ENCODE results near the gene TUBG2.
"Not testable (repeated sequence)": the region's sequence is repeated elsewhere in the genome, so short reads cannot be mapped to it uniquely, and the experiment has no call there.

Gene TUBG2

GRCh38 chr17:42657824-42658588 lies 1.1 kb upstream of the TUBG2 start:
- DNase-seq: no peak

DNA sequence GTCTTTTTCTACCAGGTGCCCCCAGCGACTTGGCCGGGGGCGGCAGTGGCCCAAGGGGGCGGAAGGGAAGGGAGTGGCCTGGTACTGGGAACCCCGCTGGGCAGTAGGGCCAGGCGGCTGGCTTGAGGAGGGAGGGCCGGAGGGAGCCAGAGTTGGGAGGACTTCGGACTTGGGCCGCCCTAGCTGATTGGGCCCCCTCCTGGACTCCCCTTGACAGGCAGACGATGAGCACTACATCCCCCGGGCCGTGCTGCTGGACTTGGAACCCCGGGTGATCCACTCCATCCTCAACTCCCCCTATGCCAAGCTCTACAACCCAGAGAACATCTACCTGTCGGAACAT lies 819 bp downstream of the TUBG2 start:
- not testable (repeated sequence) for DNase-seq

DNA sequence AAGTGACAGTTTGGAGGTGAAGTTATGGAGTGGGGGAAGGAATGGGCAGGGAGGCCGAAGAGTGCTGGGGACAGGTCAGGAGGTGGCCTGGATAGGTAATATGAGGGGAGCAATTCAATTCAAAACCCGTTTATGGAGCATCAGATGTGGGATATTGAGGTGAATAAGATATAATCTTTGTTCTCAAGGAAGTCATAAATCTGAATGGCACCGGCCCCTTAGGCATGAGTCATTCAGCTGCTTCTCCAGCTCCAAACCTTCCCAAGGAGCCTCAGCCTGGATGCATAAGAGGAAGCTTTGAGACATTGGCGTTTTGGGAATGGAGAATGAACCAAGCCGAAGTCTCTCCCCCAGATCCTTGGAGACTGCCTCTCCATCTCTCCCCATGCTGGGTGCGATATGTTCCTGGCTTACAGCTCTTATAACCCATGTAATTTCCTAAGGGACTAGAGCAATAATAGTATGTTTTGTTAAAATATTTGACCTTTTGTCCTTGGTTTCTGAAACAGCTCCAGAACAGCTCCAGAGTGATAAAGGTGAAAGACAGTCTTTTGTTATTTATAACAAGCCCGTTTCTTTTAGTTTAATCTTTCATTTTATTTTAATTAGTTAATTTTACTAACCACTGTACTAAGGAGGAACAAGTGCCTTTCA lies 1.7 kb downstream of the TUBG2 start:
- DNase-seq: no peak

GRCh38 chr17:42665581-42666001 lies 6.5 kb downstream of the TUBG2 start:
- no peak for DNase-seq

GRCh38 chr17:42666126-42666525 lies 7.0 kb downstream of the TUBG2 start:
- DNase-seq: not testable (repeated sequence)

- DNase-seq: no peak
Observed at GRCh38 chr17:42667088-42667951, 8.2 kb downstream of the TUBG2 start.

DNA sequence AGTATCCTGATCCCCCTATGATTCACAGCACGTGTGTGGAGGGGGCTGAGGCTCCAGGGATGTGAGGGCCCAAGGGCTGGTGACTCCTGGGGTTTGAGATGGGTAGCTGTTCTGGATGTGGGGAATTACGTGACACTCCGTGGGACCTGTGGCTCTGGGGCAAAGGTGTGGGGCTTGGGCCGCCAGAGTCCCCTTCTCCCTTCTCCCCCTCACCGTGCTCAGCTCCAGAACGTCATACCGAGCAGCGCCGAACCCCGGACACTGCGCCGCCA lies 10.6 kb downstream of the TUBG2 start:
- no peak for DNase-seq

- no peak for DNase-seq
Observed at GRCh38 chr17:42669977-42670788, 11.1 kb downstream of the TUBG2 start.

- no peak for DNase-seq
Observed at GRCh38 chr17:42670789-42671657, 11.9 kb downstream of the TUBG2 start.

GRCh38 chr17:42672038-42672437 lies 13.0 kb downstream of the TUBG2 start:
- DNase-seq: no peak

GRCh38 chr17:42673266-42673884 lies 14.3 kb downstream of the TUBG2 start:
- no peak for DNase-seq

DNA sequence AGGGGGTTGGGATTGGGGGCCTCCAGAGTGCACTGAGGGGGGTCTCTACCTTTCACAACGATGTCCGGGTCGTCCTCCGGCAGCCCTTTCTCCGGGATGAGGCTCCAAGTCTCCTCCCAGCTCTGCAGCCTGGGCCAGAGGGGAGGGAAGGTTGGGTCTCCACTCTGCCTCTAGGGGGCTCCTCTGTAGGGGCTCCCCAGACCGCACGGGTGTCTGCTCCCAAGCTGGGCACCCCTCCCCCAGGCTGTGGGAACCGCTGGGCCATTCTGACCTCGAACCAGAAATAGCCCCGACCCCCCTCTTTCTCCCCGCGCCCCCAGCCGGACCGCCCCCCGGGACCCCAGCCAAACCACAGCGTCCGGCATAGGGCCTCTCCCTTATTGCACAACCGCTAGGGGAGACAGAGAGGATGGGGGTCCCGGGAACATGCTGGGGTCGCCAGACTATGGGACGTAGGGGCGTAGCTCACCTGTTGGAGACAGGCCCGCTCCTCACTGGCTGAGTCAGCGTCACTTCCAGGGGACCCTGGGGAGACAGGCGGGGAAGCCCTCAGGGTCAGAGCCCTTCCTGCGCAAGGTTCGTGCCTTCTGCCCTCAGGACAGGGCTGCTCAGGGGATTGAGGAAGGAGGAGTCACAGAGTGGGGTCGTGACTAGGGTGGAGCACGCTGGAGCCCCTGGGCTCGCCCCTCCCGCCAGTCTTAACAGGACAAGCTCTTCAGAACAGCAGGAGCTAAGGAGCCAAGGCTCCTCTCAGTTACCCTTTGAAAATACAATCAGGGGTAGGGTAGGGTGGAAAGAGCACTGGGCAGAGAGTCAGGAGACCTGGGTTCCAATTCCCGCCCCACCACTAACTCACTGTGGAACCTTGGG lies 15.0 kb downstream of the TUBG2 start:
- DNase-seq: no peak

DNA sequence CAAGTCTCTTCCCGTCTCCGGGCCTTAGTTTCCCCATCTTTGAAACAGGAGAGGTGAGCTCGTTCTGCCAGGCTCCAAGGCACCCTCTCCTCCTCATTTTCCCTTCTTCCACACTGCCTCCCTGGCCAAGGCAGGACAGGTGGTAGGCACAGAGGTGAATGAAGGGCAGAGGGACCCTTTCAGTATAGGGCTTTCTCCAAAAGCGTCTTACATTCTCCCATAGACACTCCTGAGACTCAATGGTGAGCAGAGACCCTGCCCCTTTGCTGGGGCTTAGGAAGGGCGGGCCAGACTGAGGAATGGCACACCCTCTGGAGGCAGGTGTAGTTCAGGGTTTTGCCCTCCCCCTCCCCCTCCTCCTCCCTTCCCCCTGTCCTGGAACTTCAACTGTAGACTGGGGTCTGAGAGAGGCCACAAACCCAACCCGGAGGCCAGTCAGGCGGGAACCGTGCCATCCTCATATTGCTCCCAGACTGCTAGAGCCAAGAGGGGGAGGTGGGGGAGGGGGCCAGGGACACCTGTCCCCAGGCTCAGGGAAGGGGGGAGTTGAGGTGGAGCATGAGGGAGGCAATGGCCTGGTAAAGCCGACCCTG lies 15.8 kb downstream of the TUBG2 start:
- DNase-seq: no peak

DNA sequence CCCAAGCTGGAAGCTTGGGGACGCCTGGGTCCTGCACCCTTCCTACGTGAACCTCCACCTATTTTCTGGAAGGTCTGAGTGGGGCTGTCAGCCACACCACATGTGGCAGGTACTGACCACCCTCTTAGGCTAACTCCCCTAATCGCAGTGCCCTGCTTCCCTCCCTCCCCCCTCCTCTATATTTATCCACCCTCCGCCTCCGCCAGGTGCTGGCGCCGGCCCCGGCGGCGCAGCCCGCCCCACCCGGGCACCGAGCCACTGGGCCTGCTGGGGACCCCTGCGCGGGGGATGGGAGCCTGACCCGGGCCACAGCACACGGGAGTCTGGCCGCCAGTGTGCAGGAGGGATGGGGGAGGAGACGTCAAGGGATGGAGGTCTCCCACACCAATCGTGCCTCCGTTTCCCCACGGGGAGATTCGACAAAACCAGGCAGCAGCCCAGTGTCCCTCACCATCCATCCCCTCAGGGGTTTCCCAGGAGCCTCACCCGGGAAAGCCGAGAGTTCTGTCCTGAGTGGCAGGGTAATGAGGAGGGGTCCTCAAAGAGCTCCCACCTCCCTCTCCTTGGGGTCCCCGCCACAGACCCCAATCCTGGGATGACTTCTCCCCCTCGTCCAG lies 16.4 kb downstream of the TUBG2 start:
- DNase-seq: no peak

DNA sequence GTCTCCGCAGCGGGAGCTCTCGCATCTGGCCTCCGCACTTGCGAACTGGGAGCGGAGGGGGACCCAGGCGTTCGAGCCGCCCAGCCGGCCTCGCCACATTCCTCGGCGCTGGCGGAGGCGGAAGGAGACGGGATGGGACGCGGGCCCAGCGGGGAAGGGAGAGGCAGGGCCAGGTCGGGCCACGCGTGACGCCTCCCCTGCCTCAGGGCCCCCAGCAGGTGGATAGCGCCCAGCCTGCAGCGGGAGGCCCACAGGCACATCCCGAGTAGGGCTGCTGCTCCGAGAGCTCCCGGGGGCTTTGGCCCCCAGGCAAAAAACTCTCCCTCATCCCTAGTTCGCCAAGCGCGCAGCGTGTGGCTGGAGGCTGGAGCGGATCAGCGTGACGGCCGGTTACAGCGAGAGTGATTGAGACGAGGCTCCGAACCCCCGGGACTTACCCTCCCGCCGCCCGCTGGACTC lies 16.9 kb downstream of the TUBG2 start:
- DNase-seq: no peak

- DNase-seq: no peak
Observed at GRCh38 chr17:42676424-42677011, 17.4 kb downstream of the TUBG2 start, which contains the start of gene PLEKHH3. Gene PLEKHH3 (minus strand): TSS chr17:42676994. CDS start chr17:42676563, 431 bp downstream.

GRCh38 chr17:42677012-42677857 lies 18.2 kb downstream of the TUBG2 start:
- peak; percentile 97 for DNase-seq
